NCI-H2227 treated with DMSO at 0.1 percent for 48 hours (cell line): ENCODE results near the gene DVL1.

Source experiments
- DNase-seq: peaks from one replicate; lab custom pipeline; 2025; lab: John Stamatoyannopoulos, UW

DVL1 gene

GRCh38 chr1:1355416-1355815 lies 6.2 kb upstream of the DVL1 start:
- DNase-seq = peak; percentile 11

GRCh38 chr1:1354271-1355247 lies 5.3 kb upstream of the DVL1 start:
- DNase-seq = no peak

DNA sequence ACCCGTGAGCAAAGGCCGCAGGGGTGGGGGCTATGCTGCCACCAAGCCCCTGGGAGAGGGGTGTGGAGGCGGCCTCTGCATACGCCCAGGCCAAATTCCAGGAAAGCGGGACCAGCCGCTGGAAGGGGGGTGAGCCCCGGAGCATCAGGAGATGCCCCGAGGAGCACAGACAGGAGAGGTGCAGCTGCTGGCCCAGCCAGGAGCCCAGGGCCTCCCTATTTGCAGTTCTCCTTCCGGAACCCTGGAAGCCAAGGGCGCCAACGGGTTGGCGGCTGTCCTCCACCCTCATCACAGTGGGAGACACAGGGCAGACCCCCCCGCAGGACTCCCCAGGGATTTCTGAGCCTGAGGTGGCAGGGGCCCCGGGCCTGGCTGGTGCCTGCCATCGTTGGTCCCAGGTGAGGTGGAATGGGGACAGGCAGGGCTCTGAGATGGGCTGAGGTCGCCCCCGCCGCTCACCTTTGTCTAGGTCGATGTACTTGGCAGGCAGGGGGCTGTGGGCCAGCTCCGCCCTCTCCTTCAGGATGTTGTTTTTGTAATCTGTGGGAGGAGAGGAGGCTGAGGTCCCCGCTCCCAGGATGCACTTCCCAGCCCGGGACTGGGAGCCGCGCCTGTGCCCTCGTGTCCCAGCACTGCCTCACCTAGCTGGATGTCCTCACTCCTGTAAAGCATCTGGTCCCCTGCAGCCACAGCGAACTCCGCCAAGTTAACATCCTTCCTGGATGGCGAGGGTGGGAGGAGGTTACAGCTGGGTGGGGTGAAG lies 4.4 kb upstream of the DVL1 start:
- DNase-seq = no peak

GRCh38 chr1:1352786-1353388 lies 3.7 kb upstream of the DVL1 start:
- DNase-seq = no peak

GRCh38 chr1:1351511-1352427 lies 2.6 kb upstream of the DVL1 start:
- no peak for DNase-seq

- peak; percentile 10 for DNase-seq
Measured at GRCh38 chr1:1348420-1349255, 580 bp downstream of the DVL1 start.

DNA sequence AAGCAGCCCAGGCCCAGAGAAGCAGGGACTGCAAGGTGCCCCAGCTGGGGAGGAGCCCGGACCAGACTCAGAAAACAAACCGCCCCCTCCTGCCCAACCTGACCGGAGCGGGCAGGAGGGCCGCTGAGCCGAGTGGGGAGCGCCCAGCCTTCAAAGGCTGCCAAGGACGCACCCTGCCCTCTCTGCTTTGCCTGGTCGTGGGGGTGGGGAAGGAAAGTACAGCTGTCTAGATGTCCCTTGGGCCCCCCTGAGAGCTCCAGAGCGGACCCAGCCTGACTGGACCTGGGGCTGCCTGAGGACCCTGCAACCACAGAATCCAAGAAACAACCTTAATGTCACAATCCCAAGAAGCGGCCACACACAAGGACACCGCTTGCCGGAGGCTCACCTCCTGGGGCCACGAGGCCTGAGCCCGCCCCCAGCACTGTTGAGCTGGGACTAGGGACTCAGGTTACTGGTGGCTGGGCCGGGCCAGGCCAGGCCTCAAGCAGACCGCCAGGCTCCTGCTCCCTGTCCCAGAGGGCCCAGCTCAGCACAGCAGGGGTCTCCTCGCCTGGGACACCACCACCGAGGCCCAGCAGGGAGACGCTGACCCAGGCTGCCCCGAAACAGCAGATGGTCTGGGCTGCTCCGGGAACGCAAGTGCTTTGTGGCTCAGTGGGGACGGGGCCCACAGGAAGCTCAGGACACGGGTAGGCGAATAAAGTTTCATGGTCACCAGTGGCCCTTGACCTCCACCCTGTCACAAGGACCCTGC lies 1.4 kb downstream of the DVL1 start:
- DNase-seq = no peak

- no peak for DNase-seq
Measured at GRCh38 chr1:1347026-1347595, 2.1 kb downstream of the DVL1 start.

DNA sequence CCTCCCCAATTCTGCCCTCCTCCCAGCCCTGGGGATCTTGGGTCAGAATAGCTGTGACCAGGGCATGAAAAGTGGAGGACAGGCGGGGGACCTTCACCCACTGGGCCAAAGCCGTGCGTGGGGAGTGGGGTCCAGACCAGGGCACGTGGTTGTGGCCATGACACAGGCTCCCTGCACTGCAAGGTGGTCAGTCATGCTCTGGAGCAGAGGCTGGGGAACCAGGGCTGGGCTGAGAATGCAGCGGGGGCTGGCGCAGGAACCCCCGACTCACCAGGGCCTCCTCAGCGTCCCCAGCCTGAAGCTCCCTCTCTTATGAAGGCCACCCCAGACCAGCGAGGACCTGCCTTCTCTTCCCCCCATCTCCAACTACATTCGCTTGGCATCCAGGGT lies 2.7 kb downstream of the DVL1 start:
- no peak for DNase-seq

DNA sequence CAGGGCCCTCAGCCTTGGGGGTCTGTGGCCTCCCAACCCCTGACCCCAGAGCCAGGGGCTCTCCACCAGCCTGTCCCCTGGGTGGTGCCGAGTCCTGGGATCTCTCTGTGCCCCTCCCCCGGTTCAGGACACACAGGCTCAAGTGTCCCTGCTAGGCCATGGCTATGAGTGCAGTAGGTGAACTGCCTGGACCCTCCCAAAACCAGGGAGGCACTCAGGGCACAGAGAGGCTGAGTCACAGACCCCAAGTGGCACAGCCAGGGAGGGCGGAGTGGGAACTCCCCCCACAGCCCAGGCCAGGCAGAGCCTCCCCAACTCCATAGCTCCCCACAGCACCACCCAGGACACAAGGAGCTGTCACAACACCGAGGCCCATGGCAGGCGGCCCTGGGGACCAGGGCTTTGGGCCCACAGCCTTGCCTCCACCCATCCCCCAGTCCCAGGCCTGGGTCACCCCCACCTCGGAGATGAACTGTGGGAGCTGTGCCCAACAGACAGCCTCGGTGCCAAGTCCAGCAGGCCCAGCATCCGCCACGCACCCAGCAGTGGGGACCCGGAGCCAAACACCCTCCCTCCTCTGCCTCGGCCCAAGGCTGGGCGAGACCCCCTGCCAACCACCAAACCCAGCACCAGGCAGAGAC lies 3.2 kb downstream of the DVL1 start:
- DNase-seq = no peak

DNA sequence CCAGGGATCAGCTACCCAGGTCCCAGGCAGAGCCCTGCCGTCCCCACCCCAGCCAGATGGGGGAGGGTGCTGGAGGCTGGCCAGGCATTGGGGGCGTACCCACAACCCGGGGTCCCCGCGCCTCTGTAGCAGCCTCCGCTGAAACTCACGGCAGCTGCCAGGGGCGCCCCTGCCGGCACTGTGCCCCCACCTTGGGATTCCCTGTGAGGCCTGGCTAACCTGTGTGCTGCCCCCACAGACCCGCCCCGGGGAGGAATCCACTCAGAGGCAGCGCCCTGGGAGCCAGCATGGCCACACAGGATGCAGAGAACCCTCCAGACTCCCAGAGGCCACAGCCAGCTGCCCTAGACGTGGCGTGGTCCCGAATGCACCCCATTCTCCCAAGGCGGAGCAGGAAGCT lies 3.8 kb downstream of the DVL1 start:
- DNase-seq = no peak

GRCh38 chr1:1344655-1345361 lies 4.4 kb downstream of the DVL1 start:
- no peak for DNase-seq

- DNase-seq = no peak
Measured at GRCh38 chr1:1343811-1344421, 5.3 kb downstream of the DVL1 start.

DNA sequence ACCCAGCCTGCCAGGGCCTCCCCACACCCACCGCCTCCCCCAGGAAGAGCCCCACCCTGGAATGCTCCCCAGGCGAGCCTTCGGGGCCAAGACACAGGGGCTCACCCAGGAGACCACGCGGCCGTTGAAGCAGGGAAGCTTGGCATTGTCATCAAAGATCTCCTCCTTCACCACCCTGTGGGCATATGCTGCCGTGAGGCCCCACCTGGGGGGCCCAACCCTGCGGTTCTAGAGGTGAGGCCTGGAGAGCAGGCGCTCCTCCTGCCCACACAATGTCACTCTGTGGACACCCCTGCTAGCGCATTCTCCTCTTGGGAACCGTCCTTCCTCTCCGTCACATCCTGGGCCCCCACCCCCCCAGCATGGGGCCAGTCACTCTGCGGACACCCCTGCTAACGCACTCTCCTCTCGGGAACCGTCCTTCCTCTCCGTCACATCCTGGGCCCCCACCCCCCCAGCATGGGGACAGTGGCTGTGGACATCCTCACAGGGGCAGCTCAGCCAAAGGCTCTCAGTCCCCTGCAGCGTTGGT lies 6.6 kb downstream of the DVL1 start:
- DNase-seq = no peak

GRCh38 chr1:1342061-1342562 lies 7.1 kb downstream of the DVL1 start:
- DNase-seq = no peak

- DNase-seq = no peak
Measured at GRCh38 chr1:1341549-1342021, 7.6 kb downstream of the DVL1 start.

DNA sequence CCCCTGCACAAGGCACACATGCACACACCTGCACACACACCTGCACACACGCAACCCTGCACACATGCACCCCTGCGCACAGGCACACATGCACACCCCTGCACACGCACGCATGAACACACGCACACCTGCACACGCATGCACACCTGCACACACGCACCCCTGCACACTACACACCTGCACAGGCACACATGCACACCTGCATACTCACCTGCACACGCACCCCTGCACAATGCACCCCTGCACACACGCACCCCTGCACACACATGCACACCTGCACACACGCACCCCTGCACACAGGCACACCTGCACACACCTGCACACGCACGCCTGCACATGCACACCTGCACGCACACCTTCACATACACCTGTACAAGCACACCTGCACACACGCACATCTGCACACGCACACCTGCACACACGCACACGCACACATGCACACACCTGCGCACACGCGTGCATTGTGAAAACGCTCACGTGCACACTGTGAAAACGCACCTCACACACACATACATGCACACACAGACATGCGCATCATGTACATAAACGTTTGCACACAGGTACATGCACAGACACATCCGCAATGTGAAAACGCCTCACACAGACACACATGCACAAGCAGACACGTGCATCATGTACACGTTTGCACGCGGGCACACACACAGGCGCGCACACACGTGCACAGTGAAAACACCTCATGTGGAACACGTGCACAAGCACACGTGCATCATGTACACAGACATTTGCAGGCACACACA lies 8.2 kb downstream of the DVL1 start:
- DNase-seq = no peak
